Measurements from ENCODE around the gene EHBP1L1. TPM values are rescaled to one million over a fixed set of nuclear protein-coding genes. Genes with fewer than 3 reads are reported as not detected.

The EHBP1L1 gene
- total and polyA plus RNA-seq, 12 donors, result 30.8 to 113 (median 53.9) TPM

GRCh38 chr11:65576232-65576866 lies 496 bp downstream of the EHBP1L1 start:
- H3K27me3 ChIP-seq, result no peaks in the 10 kb centered on the region
- H3K9me3 ChIP-seq, result no peaks in the 10 kb centered on the region
- ATAC-seq (no peak), DNase-seq (peak in 1 of 2 donors; percentile 44)
- 15 to 24% methylated on average over 25 to 26 of the region's 26 CpGs for WGBS, 2 donors
- H3K4me3 ChIP-seq, result peak overlapping the region; percentile 75 to 98 (median 84)
- no peak for TF ChIP-seq CTCF (IDR thresholded peaks at IDR 0.05)
- H3K27ac ChIP-seq, result peak overlapping the region; percentile 89 to 100 (median 96)
- H3K36me3 ChIP-seq, result peaks cover 0 to 30% (median 18%) of the 10 kb centered on the region in 9 donors
- H3K4me1 ChIP-seq, result peaks cover 31 to 63% (median 55%) of the 10 kb centered on the region in 9 donors
- intact Hi-C loops (cut with DNase I), result loop anchor here in 1 of 10 donors (5.0 kb wide), 1 partner anchor 81 kb away; no protein-coding TSS in a partner anchor

GRCh38 chr11:65576867-65577755 lies 1.3 kb downstream of the EHBP1L1 start:
- H3K36me3 ChIP-seq, result peaks cover 0 to 37% (median 18%) of the 10 kb centered on the region in 9 donors
- WGBS, 2 donors, result 31 to 45% methylated on average over 18 of the region's 18 CpGs
- H3K27me3 ChIP-seq, result no peaks in the 10 kb centered on the region
- ATAC-seq (peak in 7 of 8 donors; percentile 5 to 57 (median 43)), DNase-seq (peak; percentile 61 to 79)
- intact Hi-C loops (cut with DNase I), result loop anchor here in 1 of 10 donors (5.0 kb wide), 1 partner anchor 80 kb away; no protein-coding TSS in a partner anchor
- H3K9me3 ChIP-seq, result no peaks in the 10 kb centered on the region
- peaks cover 25 to 56% (median 47%) of the 10 kb centered on the region in 9 donors for H3K4me1 ChIP-seq
- peak overlapping the region; percentile 89 to 100 (median 96) for H3K27ac ChIP-seq
- TF ChIP-seq CTCF (IDR thresholded peaks at IDR 0.05), result no peak
- peak overlapping the region; percentile 75 to 98 (median 84) for H3K4me3 ChIP-seq

GRCh38 chr11:65577756-65578109 lies 1.9 kb downstream of the EHBP1L1 start:
- Histone ChIP-seq H3K36me3 (peaks cover 0 to 43% (median 18%) of the 10 kb centered on the region in 9 donors), H3K9me3 (no peaks in the 10 kb centered on the region), H3K4me1 (peaks cover 25 to 54% (median 46%) of the 10 kb centered on the region in 9 donors), H3K27ac (peak overlapping the region; percentile 89 to 100 (median 96)), H3K27me3 (no peaks in the 10 kb centered on the region), H3K4me3 (peak overlapping the region in 9 of 10 donors; percentile 75 to 98 (median 88))
- ATAC-seq, result peak in 2 of 8 donors; percentile 1 to 7
- no peak for DNase-seq
- intact Hi-C loops (cut with DNase I), result loop anchor here in 1 of 10 donors (5.0 kb wide), 1 partner anchor 80 kb away; no protein-coding TSS in a partner anchor
- TF ChIP-seq CTCF (IDR thresholded peaks at IDR 0.05), result no peak
- 38 to 49% methylated on average over 8 of the region's 8 CpGs for WGBS, 2 donors

GRCh38 chr11:65578134-65578533 lies 2.3 kb downstream of the EHBP1L1 start:
- WGBS, 2 donors, result 90 to 98% methylated on average over 7 of the region's 7 CpGs
- no peak for ATAC-seq
- intact Hi-C loops (cut with DNase I), result loop anchor here in 1 of 10 donors (5.0 kb wide), 1 partner anchor 79 kb away; no protein-coding TSS in a partner anchor
- no peak for DNase-seq
- peak overlapping the region in 9 of 10 donors; percentile 93 to 100 (median 96) for H3K27ac ChIP-seq
- H3K9me3 ChIP-seq, result no peaks in the 10 kb centered on the region
- no peak for TF ChIP-seq CTCF (IDR thresholded peaks at IDR 0.05)
- peaks cover 24 to 51% (median 44%) of the 10 kb centered on the region in 9 donors for H3K4me1 ChIP-seq
- H3K4me3 ChIP-seq, result peak overlapping the region in 8 of 10 donors; percentile 75 to 98 (median 84)
- H3K36me3 ChIP-seq, result peaks cover 0 to 47% (median 18%) of the 10 kb centered on the region in 9 donors
- no peaks in the 10 kb centered on the region for H3K27me3 ChIP-seq
